ENCODE results near the gene INPP5J.

GRCh38 chr22:31083377-31083768 lies 39.4 kb upstream of the INPP5J start:
- no peak for TF ChIP-seq POLR2A (IDR thresholded peaks at IDR 0.05)
- TF ChIP-seq CTCF (IDR thresholded peaks at IDR 0.05), result no peak
